ENCODE data around the gene TEX53. TPM values are rescaled to one million over a fixed set of nuclear protein-coding genes. Genes with fewer than 3 reads are reported as not detected.

Gene TEX53
- polyA plus RNA-seq, 1 of the 3 experiments (the other 2 are of a cell fraction), result not detected

DNA sequence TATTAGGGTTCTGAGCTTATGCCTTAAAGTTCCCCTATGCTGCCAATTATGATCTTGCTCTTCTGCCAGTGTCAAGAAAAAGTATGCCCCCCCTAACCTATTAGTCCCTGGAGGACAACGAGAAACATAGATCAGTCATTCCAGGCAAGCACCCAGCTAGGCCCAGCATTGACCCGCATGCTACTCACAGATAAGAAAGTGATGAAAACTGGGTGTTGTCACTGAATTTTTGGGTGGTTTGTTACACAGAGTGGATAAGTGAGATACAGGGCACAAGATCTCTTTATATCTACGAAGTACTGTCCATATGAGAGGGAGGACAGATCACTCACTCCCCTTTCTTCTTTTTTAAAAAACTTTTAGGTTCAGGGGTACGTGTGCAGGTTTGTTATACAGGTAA, 30.8 kb upstream of the TEX53 start:
- Histone ChIP-seq H3K27me3 (ENCODE audit: insufficient read depth) (no peaks in the 10 kb centered on the region), H3K36me3 (replicated peaks in 1 of 2; ENCODE audit: control insufficient read depth in 1 of 2, insufficient read depth in 2 of 2, low read length in 1 of 2) (no peaks in the 10 kb centered on the region), H3K4me1 (ENCODE audit: control insufficient read depth in 1 of 2, insufficient read depth in 2 of 2, low read depth in 1 of 2, low read length in 1 of 2) (peaks cover 0 to 28% of the 10 kb centered on the region in 2 experiments), H3K9me3 (no peaks in the 10 kb centered on the region), H3K27ac (ENCODE audit: low read depth in 2 of 2, low read length in 1 of 2) (no peak overlapping the region), H3K79me2 (ENCODE audit: insufficient read depth) (no peaks in the 10 kb centered on the region), H2AFZ (ENCODE audit: low read depth) (no peak overlapping the region), H3K9ac (no peak overlapping the region), H4K20me1 (ENCODE audit: insufficient read depth) (no peaks in the 10 kb centered on the region), H3K4me3 (ENCODE audit: low read depth in 2 of 2, low read length in 1 of 2) (no peak overlapping the region), H3F3A (replicated peaks; ENCODE audit: insufficient read depth) (peaks cover 32% of the 10 kb centered on the region), H3K4me2 (no peak overlapping the region), H3K9me2 (no peaks in the 10 kb centered on the region)
- ChIA-PET POLR2A (no interaction called here), CTCF (interaction anchor here (1.7 kb wide), 1 partner anchor 326 kb away, joined by 5 read pairs; no protein-coding TSS in a partner anchor)
- WGBS (ENCODE audit: low lambda C conversion rate), result 88% methylated on average over 4 of the region's 4 CpGs
- TF ChIP-seq, protein P1, sequence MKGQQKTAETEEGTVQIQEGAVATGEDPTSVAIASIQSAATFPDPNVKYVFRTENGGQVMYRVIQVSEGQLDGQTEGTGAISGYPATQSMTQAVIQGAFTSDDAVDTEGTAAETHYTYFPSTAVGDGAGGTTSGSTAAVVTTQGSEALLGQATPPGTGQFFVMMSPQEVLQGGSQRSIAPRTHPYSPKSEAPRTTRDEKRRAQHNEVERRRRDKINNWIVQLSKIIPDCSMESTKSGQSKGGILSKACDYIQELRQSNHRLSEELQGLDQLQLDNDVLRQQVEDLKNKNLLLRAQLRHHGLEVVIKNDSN (IDR thresholded peaks at IDR 0.05; ENCODE audit: borderline replicate concordance, low read depth), result no peak
- TF ChIP-seq YY1 (IDR thresholded peaks at IDR 0.05; ENCODE audit: low read depth) (no peak), NFIC (IDR thresholded peaks at IDR 0.05; ENCODE audit: borderline replicate concordance) (no peak), FOXJ3 (CRISPR knock-in tag; IDR thresholded peaks at IDR 0.05) (no peak), TAF1 (IDR thresholded peaks at IDR 0.05; ENCODE audit: borderline replicate concordance, low read depth, low read length) (no peak)
- TF ChIP-seq, protein P2, sequence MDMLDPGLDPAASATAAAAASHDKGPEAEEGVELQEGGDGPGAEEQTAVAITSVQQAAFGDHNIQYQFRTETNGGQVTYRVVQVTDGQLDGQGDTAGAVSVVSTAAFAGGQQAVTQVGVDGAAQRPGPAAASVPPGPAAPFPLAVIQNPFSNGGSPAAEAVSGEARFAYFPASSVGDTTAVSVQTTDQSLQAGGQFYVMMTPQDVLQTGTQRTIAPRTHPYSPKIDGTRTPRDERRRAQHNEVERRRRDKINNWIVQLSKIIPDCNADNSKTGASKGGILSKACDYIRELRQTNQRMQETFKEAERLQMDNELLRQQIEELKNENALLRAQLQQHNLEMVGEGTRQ (IDR thresholded peaks at IDR 0.05; ENCODE audit: borderline replicate concordance, low read depth, low read length), result no peak
- TF ChIP-seq, protein P3, sequence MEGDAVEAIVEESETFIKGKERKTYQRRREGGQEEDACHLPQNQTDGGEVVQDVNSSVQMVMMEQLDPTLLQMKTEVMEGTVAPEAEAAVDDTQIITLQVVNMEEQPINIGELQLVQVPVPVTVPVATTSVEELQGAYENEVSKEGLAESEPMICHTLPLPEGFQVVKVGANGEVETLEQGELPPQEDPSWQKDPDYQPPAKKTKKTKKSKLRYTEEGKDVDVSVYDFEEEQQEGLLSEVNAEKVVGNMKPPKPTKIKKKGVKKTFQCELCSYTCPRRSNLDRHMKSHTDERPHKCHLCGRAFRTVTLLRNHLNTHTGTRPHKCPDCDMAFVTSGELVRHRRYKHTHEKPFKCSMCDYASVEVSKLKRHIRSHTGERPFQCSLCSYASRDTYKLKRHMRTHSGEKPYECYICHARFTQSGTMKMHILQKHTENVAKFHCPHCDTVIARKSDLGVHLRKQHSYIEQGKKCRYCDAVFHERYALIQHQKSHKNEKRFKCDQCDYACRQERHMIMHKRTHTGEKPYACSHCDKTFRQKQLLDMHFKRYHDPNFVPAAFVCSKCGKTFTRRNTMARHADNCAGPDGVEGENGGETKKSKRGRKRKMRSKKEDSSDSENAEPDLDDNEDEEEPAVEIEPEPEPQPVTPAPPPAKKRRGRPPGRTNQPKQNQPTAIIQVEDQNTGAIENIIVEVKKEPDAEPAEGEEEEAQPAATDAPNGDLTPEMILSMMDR (IDR thresholded peaks at IDR 0.05), result no peak
- TF ChIP-seq, protein P4, sequence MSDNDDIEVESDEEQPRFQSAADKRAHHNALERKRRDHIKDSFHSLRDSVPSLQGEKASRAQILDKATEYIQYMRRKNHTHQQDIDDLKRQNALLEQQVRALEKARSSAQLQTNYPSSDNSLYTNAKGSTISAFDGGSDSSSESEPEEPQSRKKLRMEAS (IDR thresholded peaks at IDR 0.05; ENCODE audit: low read depth), result no peak
- DNase-seq, result no peak

DNA sequence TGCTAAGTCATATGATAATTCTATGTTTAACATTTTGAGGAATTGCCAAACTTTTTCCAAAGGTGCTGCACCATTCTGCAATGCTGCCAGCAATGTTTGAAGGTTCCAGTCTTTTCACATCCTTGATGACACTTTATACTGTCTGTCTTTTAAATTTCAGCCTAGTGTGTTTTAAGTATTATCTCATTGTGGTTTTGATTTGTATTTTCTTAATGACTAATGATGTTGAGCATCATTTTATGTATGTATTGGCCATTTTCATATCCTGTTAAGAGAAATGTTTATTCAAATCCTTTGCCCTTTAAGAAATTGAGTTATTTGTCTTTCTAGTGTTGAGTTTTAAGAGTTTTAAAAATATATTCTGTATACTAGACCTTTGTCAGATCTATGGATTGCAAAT, 29.4 kb upstream of the TEX53 start:
- ChIA-PET CTCF (no interaction called here), POLR2A (no interaction called here)
- H4K20me1 ChIP-seq (ENCODE audit: insufficient read depth), result no peaks in the 10 kb centered on the region
- H3K27ac ChIP-seq (ENCODE audit: low read depth in 2 of 2, low read length in 1 of 2), result peak overlapping the region in 1 of 2 experiments; percentile 50; a peak in 2 of 4 replicates
- H3K4me1 ChIP-seq (ENCODE audit: control insufficient read depth in 1 of 2, insufficient read depth in 2 of 2, low read depth in 1 of 2, low read length in 1 of 2), result peaks cover 0 to 16% of the 10 kb centered on the region in 2 experiments; a peak in 3 of 4 replicates
- TF ChIP-seq GABPA (IDR thresholded peaks at IDR 0.05; ENCODE audit: low read depth) (no peak), JUND (IDR thresholded peaks at IDR 0.05) (peak; percentile 40; the same call in 1 of the 2 replicates), YY1 (IDR thresholded peaks at IDR 0.05; ENCODE audit: low read depth) (no peak), FOSL2 (IDR thresholded peaks at IDR 0.05; ENCODE audit: borderline replicate concordance, low read depth) (peak; percentile 56; the same call in 1 of the 2 replicates), TCF12 (IDR thresholded peaks at IDR 0.05) (peak; percentile 68), TAF1 (IDR thresholded peaks at IDR 0.05; ENCODE audit: borderline replicate concordance, low read depth, low read length) (no peak), EP300 (IDR thresholded peaks at IDR 0.05; ENCODE audit: borderline replicate concordance in 1 of 2, low read depth in 1 of 2, low read length in 1 of 2) (peak in 1 of 2 experiments; percentile 64; a peak in 1 of 4 replicates), NFIC (IDR thresholded peaks at IDR 0.05; ENCODE audit: borderline replicate concordance) (0 out of 2 replicates have a peak, but pooled peaks have one; percentile 9)
- TF ChIP-seq, protein P1 (IDR thresholded peaks at IDR 0.05; ENCODE audit: borderline replicate concordance, low read depth), result no peak
- TF ChIP-seq, protein P5, sequence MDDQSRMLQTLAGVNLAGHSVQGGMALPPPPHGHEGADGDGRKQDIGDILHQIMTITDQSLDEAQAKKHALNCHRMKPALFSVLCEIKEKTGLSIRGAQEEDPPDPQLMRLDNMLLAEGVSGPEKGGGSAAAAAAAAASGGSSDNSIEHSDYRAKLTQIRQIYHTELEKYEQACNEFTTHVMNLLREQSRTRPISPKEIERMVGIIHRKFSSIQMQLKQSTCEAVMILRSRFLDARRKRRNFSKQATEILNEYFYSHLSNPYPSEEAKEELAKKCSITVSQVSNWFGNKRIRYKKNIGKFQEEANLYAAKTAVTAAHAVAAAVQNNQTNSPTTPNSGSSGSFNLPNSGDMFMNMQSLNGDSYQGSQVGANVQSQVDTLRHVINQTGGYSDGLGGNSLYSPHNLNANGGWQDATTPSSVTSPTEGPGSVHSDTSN (IDR thresholded peaks at IDR 0.05), result peak; percentile 54
- no peaks in the 10 kb centered on the region for H3K9me3 ChIP-seq
- no peak for DNase-seq
- H3K79me2 ChIP-seq (ENCODE audit: insufficient read depth), result no peaks in the 10 kb centered on the region
- H3K4me3 ChIP-seq (ENCODE audit: low read depth in 2 of 2, low read length in 1 of 2), result no peak overlapping the region
- H3K27me3 ChIP-seq (ENCODE audit: insufficient read depth), result no peaks in the 10 kb centered on the region
- no peak overlapping the region for H2AFZ ChIP-seq (ENCODE audit: low read depth)
- no peak overlapping the region for H3K4me2 ChIP-seq
- H3K9ac ChIP-seq, result no peak overlapping the region
- no peaks in the 10 kb centered on the region for H3K9me2 ChIP-seq
- no peaks in the 10 kb centered on the region for H3K36me3 ChIP-seq (replicated peaks in 1 of 2; ENCODE audit: control insufficient read depth in 1 of 2, insufficient read depth in 2 of 2, low read length in 1 of 2)
- peaks cover 30% of the 10 kb centered on the region for H3F3A ChIP-seq (replicated peaks; ENCODE audit: insufficient read depth)
